ENCODE results near the gene BTBD1. TPM values are rescaled to one million over a fixed set of nuclear protein-coding genes. Genes with fewer than 3 reads are reported as not detected.
A peak's percentile ranks its signal among the peaks of the same experiment; 100 is the strongest.

BTBD1 gene
- polyA plus RNA-seq, 1 of the 3 experiments (the other 2 are of a cell fraction), result 34.4 TPM

- Histone ChIP-seq H3K36me3 (replicated peaks in 1 of 2; ENCODE audit: control insufficient read depth in 1 of 2, insufficient read depth in 2 of 2, low read length in 1 of 2) (peaks cover 46 to 48% of the 10 kb centered on the region in 2 experiments), H3K4me2 (no peak overlapping the region), H4K20me1 (ENCODE audit: insufficient read depth) (peaks cover 19% of the 10 kb centered on the region), H3K9ac (no peak overlapping the region), H3K4me3 (ENCODE audit: low read depth in 2 of 2, low read length in 1 of 2) (no peak overlapping the region), H3K9me2 (no peaks in the 10 kb centered on the region), H3K79me2 (ENCODE audit: insufficient read depth) (peaks cover 76% of the 10 kb centered on the region), H3K9me3 (no peaks in the 10 kb centered on the region), H2AFZ (ENCODE audit: low read depth) (no peak overlapping the region), H3K4me1 (ENCODE audit: control insufficient read depth in 1 of 2, insufficient read depth in 2 of 2, low read depth in 1 of 2, low read length in 1 of 2) (no peaks in the 10 kb centered on the region; a peak in 1 of 4 replicates), H3F3A (replicated peaks; ENCODE audit: insufficient read depth) (peaks cover 4% of the 10 kb centered on the region), H3K27me3 (ENCODE audit: insufficient read depth) (no peaks in the 10 kb centered on the region), H3K27ac (ENCODE audit: low read depth in 2 of 2, low read length in 1 of 2) (peak overlapping the region in 1 of 2 experiments; percentile 45; a peak in 2 of 4 replicates)
- no peak for DNase-seq
- WGBS (ENCODE audit: low lambda C conversion rate), result 56% methylated on average over 3 of the region's 3 CpGs
- CTCF ChIA-PET, result no interaction called here
- POLR2A ChIA-PET, result no interaction called here
- TF ChIP-seq SIN3A (IDR thresholded peaks at IDR 0.05; ENCODE audit: borderline replicate concordance, low read depth, low read length) (no peak), MEF2A (IDR thresholded peaks at IDR 0.05; ENCODE audit: borderline replicate concordance, low read depth) (no peak), IRF3 (IDR thresholded peaks at IDR 0.05; ENCODE audit: low read depth, low read length) (no peak), REST (IDR thresholded peaks at IDR 0.05; ENCODE audit: low read depth, low read length) (no peak), YY1 (IDR thresholded peaks at IDR 0.05; ENCODE audit: low read depth) (no peak), CHD2 (IDR thresholded peaks at IDR 0.05; ENCODE audit: low read length, partially characterized antibody) (no peak), ELF1 (IDR thresholded peaks at IDR 0.05) (no peak), POLR2AphosphoS5 (IDR thresholded peaks at IDR 0.05; ENCODE audit: low read depth, low read length) (no peak), MXI1 (IDR thresholded peaks at IDR 0.05; ENCODE audit: low read depth, low read length) (no peak)
Measured at GRCh38 chr15:83046558-83047127, 20.4 kb downstream of the BTBD1 start.

GRCh38 chr15:83044156-83044555 is 22.9 kb downstream of the BTBD1 start:
- H3K4me1 ChIP-seq (ENCODE audit: control insufficient read depth in 1 of 2, insufficient read depth in 2 of 2, low read depth in 1 of 2, low read length in 1 of 2), result no peaks in the 10 kb centered on the region; a peak in 1 of 4 replicates
- H3K9me2 ChIP-seq, result no peaks in the 10 kb centered on the region
- no peak overlapping the region for H2AFZ ChIP-seq (ENCODE audit: low read depth)
- TF ChIP-seq NFIC (IDR thresholded peaks at IDR 0.05; ENCODE audit: borderline replicate concordance) (no peak), YY1 (IDR thresholded peaks at IDR 0.05; ENCODE audit: low read depth) (no peak), CTCF (IDR thresholded peaks at IDR 0.05) (no peak)
- H4K20me1 ChIP-seq (ENCODE audit: insufficient read depth), result peaks cover 23% of the 10 kb centered on the region
- no peak overlapping the region for H3K9ac ChIP-seq
- ChIA-PET CTCF (interaction anchor here (0.9 to 1.7 kb wide), 2 partner anchors 23 to 33 kb away, joined by 4 to 5 read pairs; partner anchors contain the start of genes BTBD1 and C15orf40), POLR2A (no interaction called here)
- peaks cover 81% of the 10 kb centered on the region for H3K79me2 ChIP-seq (ENCODE audit: insufficient read depth)
- no peaks in the 10 kb centered on the region for H3K27me3 ChIP-seq (ENCODE audit: insufficient read depth)
- peaks cover 30 to 51% of the 10 kb centered on the region in 2 experiments for H3K36me3 ChIP-seq (replicated peaks in 1 of 2; ENCODE audit: control insufficient read depth in 1 of 2, insufficient read depth in 2 of 2, low read length in 1 of 2)
- H3F3A ChIP-seq (replicated peaks; ENCODE audit: insufficient read depth), result peaks cover 16% of the 10 kb centered on the region
- WGBS (ENCODE audit: low lambda C conversion rate), result over 99% methylated on average over 12 of the region's 12 CpGs
- no peak overlapping the region for H3K4me2 ChIP-seq
- no peak overlapping the region for H3K27ac ChIP-seq (ENCODE audit: low read depth in 2 of 2, low read length in 1 of 2)
- H3K9me3 ChIP-seq, result no peaks in the 10 kb centered on the region
- H3K4me3 ChIP-seq (ENCODE audit: low read depth in 2 of 2, low read length in 1 of 2), result no peak overlapping the region
- DNase-seq, result no peak
